Esophagus muscularis mucosa (tissue), 4 donors: ENCODE measurements around the gene GALNTL6.

Source experiments
- EP300 ChIP-seq: sonication (generic); formaldehyde crosslinking; IDR thresholded peaks from one replicate; pipeline ENCODE4 v1.6.1; 2017; ENCODE audit warnings: antibody characterized with exemption
- POLR2A ChIP-seq: fragments of 450-650 bp; IDR thresholded peaks from one replicate; pipeline ENCODE4 v1.6.1; 2017; ENCODE audit warnings: antibody characterized with exemption, moderate library complexity, mild to moderate bottlenecking, low read depth
- TF ChIP-seq, protein P1 (sequence below), 3 experiments: fragments of 200-600 bp in 2 of 3; fragments of 450-650 bp in 1 of 3; sonication (generic) in 2 of 3; IDR thresholded peaks; one replicate each; pipeline ENCODE4 v1.5.1; 2017 to 2019; ENCODE audit warnings: antibody characterized with exemption in 3 of 3, mild to moderate bottlenecking in 2 of 3, moderate library complexity in 1 of 3

DNA sequence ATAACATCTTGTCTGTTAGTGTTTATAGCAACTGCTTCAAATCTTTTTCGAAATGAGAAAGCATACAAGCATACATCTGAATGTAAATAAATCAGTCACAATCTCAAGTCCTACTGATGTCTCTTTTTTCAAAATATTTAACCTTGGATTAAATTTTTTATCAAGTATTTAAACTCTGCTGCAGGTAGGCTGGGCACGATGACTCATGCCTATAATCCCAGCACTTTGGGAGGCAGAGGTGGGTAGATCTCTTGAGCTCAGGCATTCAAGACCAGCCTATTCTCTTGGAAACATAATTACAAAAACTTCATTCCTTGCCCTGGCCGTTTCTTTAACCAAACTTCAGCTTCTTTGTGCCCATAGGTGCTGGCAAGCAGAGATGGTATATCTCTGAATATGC lies 815.1 kb downstream of the GALNTL6 start:
- TF ChIP-seq, protein P1, sequence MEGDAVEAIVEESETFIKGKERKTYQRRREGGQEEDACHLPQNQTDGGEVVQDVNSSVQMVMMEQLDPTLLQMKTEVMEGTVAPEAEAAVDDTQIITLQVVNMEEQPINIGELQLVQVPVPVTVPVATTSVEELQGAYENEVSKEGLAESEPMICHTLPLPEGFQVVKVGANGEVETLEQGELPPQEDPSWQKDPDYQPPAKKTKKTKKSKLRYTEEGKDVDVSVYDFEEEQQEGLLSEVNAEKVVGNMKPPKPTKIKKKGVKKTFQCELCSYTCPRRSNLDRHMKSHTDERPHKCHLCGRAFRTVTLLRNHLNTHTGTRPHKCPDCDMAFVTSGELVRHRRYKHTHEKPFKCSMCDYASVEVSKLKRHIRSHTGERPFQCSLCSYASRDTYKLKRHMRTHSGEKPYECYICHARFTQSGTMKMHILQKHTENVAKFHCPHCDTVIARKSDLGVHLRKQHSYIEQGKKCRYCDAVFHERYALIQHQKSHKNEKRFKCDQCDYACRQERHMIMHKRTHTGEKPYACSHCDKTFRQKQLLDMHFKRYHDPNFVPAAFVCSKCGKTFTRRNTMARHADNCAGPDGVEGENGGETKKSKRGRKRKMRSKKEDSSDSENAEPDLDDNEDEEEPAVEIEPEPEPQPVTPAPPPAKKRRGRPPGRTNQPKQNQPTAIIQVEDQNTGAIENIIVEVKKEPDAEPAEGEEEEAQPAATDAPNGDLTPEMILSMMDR (IDR thresholded peaks at IDR 0.05), result no peak
- TF ChIP-seq POLR2A (no peak), EP300 (no peak)
